SK-N-SH (cell line): Measurements from ENCODE around the gene C10orf67. TPM values are rescaled to one million over a fixed set of nuclear protein-coding genes. Genes with fewer than 3 reads are reported as not detected.

Experiments
- CTCF ChIA-PET: fragments of 300-600, 350-600 bp; formaldehyde crosslinking; extraction: SDS; loops from one replicate; lab custom pipeline; 2021; lab: Yijun Ruan, JAX
- POLR2A ChIA-PET: fragments of 350-600 bp; sonication (Branson Sonifier 250); formaldehyde crosslinking; extraction: SDS; loops from one replicate; lab custom pipeline; 2020; ENCODE audit warnings: antibody characterized with exemption, inconsistent platforms; lab: Yijun Ruan, JAX
- DNase-seq: peaks from one replicate; pipeline ENCODE4 v3.0.0; 2012
- H2AFZ ChIP-seq: fragments of 200-600 bp; sonication (generic); 2 replicates; pipeline ENCODE4 v1.8.1; 2016; ENCODE audit warnings: antibody characterized with exemption, mild to moderate bottlenecking, low read depth
- H3F3A ChIP-seq: fragments of 200-600 bp; sonication (generic); replicated peaks from 2 replicates; pipeline ENCODE3; 2016; ENCODE audit warnings: antibody characterized with exemption, mild to moderate bottlenecking; ENCODE audit not compliant: insufficient read depth
- H3K27ac ChIP-seq, 2 experiments: fragments of 200-500 bp in 1 of 2; fragments of 200-600 bp in 1 of 2; sonication (Bioruptor generic) in 1 of 2; sonication (generic), shearing (Covaris generic) in 1 of 2; 2 replicates each; pipeline versions ENCODE4 v1.5.1 to v1.6.1; 2014 to 2016; ENCODE audit warnings: low read depth in 2 of 2, inconsistent platforms in 1 of 2, low read length in 1 of 2, mild to moderate bottlenecking in 1 of 2, mixed read lengths in 1 of 2
- H3K27me3 ChIP-seq: fragments of 200-600 bp; sonication (generic), shearing (Covaris generic); 2 replicates; pipeline ENCODE4 v1.6.1; 2016; ENCODE audit warnings: mixed run types; ENCODE audit not compliant: insufficient read depth
- H3K36me3 ChIP-seq, 2 experiments: fragments of 200-500 bp in 1 of 2; fragments of 200-600 bp in 1 of 2; sonication (Bioruptor generic) in 1 of 2; sonication (generic) in 1 of 2; replicated peaks in 1 of 2; 2 replicates each; pipeline versions ENCODE3 to v1.5.1; 2014 to 2016; ENCODE audit warnings: low read length in 1 of 2, mild to moderate bottlenecking in 1 of 2; ENCODE audit not compliant: insufficient read depth in 2 of 2, control insufficient read depth in 1 of 2
- H3K4me1 ChIP-seq, 2 experiments: fragments of 200-500 bp in 1 of 2; fragments of 200-600 bp in 1 of 2; sonication (Bioruptor generic) in 1 of 2; sonication (generic), shearing (Covaris generic) in 1 of 2; 2 replicates each; pipeline versions ENCODE4 v1.5.1 to v1.6.1; 2014 to 2016; ENCODE audit warnings: low read depth in 1 of 2, low read length in 1 of 2, mixed run types in 1 of 2; ENCODE audit not compliant: insufficient read depth in 2 of 2, control insufficient read depth in 1 of 2
- H3K4me2 ChIP-seq: fragments of 200-600 bp; sonication (generic), shearing (Covaris generic); 2 replicates; pipeline ENCODE4 v1.6.1; 2017; ENCODE audit warnings: mixed run types
- H3K4me3 ChIP-seq, 2 experiments: fragments of 200-500 bp in 1 of 2; fragments of 200-600 bp in 1 of 2; sonication (Bioruptor generic) in 1 of 2; sonication (generic), shearing (Covaris generic) in 1 of 2; 2 replicates each; pipeline versions ENCODE4 v1.5.1 to v1.8.1; 2014 to 2016; ENCODE audit warnings: low read depth in 2 of 2, inconsistent platforms in 1 of 2, low read length in 1 of 2, mild to moderate bottlenecking in 1 of 2, mixed read lengths in 1 of 2, moderate library complexity in 1 of 2
- H3K79me2 ChIP-seq: fragments of 200-600 bp; sonication (generic); 2 replicates; pipeline ENCODE4 v1.8.1; 2017; ENCODE audit warnings: mild to moderate bottlenecking; ENCODE audit not compliant: insufficient read depth
- H3K9ac ChIP-seq: fragments of 200-600 bp; sonication (generic); 2 replicates; pipeline ENCODE4 v1.6.1; 2017; ENCODE audit warnings: mixed run types
- H3K9me2 ChIP-seq: fragments of 200-600 bp; sonication (generic); 2 replicates; pipeline ENCODE4 v1.6.1; 2017; ENCODE audit warnings: mixed run types
- H3K9me3 ChIP-seq: fragments of 200-600 bp; sonication (generic); 2 replicates; pipeline ENCODE4 v1.6.1; 2017; ENCODE audit warnings: mixed run types, mild to moderate bottlenecking, moderate library complexity
- H4K20me1 ChIP-seq: fragments of 200-600 bp; sonication (generic); 2 replicates; pipeline ENCODE4 v1.6.1; 2017; ENCODE audit warnings: mild to moderate bottlenecking, mixed run types; ENCODE audit not compliant: insufficient read depth
- IRF3 ChIP-seq: fragments of 150-350 bp; IDR thresholded peaks from 2 replicates; pipeline ENCODE4 v1.6.1; 2016; ENCODE audit warnings: mild to moderate bottlenecking, low read depth, low read length
- JUND ChIP-seq: IDR thresholded peaks from 2 replicates; pipeline ENCODE4 v1.4.0; 2012
- MAX ChIP-seq: IDR thresholded peaks from 2 replicates; pipeline ENCODE4 v1.4.0; 2012; ENCODE audit warnings: low read depth
- MEF2A ChIP-seq: IDR thresholded peaks from 2 replicates; pipeline ENCODE4 v1.4.0; 2012; ENCODE audit warnings: low read depth, borderline replicate concordance
- NRF1 ChIP-seq: IDR thresholded peaks from 2 replicates; pipeline ENCODE4 v1.6.1; 2012; ENCODE audit warnings: low read depth, mild to moderate bottlenecking, low read length
- RAD21 ChIP-seq: IDR thresholded peaks from 2 replicates; pipeline ENCODE4 v1.6.1; 2012; ENCODE audit warnings: mild to moderate bottlenecking, low read length
- REST ChIP-seq: IDR thresholded peaks from 2 replicates; pipeline ENCODE4 v1.6.1; 2012; ENCODE audit warnings: mild to moderate bottlenecking, low read depth, low read length, moderate library complexity
- SMC3 ChIP-seq: IDR thresholded peaks from 2 replicates; pipeline ENCODE4 v1.6.1; 2012; ENCODE audit warnings: low read depth, low read length, improper control_type of control experiment
- USF1 ChIP-seq: IDR thresholded peaks from 2 replicates; pipeline ENCODE4 v1.4.0; 2012; ENCODE audit warnings: low read depth, borderline replicate concordance
- ZBTB33 ChIP-seq: IDR thresholded peaks from 2 replicates; pipeline ENCODE4 v1.4.0; 2012; ENCODE audit warnings: low read depth, borderline replicate concordance
- WGBS: methylation state at CpG from one replicate; pipeline ENCODE4 v1.1.6; 2017; ENCODE audit warnings: low lambda C conversion rate; 5-methylcytosine and 5-hydroxymethylcytosine counted together
- polyA plus RNA-seq, 3 experiments: library from polyadenylated mRNA; depleted of rRNA; stranded (reverse); fragments of >200 nt; gene quantifications; 2 replicates each; pipeline ENCODE4 v1.2.3, GENCODE V29; 2012

Gene C10orf67
- polyA plus RNA-seq, 1 of the 3 experiments (the other 2 are of a cell fraction), result 0.97 TPM

- H3K27me3 ChIP-seq, result peaks cover 62% of the 10 kb centered on the region
These were observed 148.6 kb downstream of the C10orf67 start for GRCh38 chr10:23195846-23196600.

More at GRCh38 chr10:23195846-23196600, 148.6 kb downstream of the C10orf67 start:
- Histone ChIP-seq H3K9me2 (no peaks in the 10 kb centered on the region), H3K27ac (no peak overlapping the region), H3K9me3 (no peaks in the 10 kb centered on the region), H3K9ac (no peak overlapping the region), H3K4me1 (no peaks in the 10 kb centered on the region; a peak in 1 of 4 replicates), H4K20me1 (no peaks in the 10 kb centered on the region), H3K4me2 (no peak overlapping the region), H3K36me3 (no peaks in the 10 kb centered on the region), H3F3A (no peaks in the 10 kb centered on the region), H2AFZ (no peak overlapping the region), H3K4me3 (no peak overlapping the region), H3K79me2 (no peaks in the 10 kb centered on the region)
- no peak for DNase-seq
- 16% methylated on average over 11 of the region's 13 CpGs for WGBS
- TF ChIP-seq NRF1 (no peak), JUND (no peak), ZBTB33 (no peak), MAX (no peak), REST (no peak), SMC3 (no peak), USF1 (no peak), MEF2A (no peak), RAD21 (no peak), IRF3 (no peak)
- CTCF ChIA-PET, result interaction anchor here (1.5 to 1.8 kb wide), 2 partner anchors 13 to 38 kb away, joined by 5 to 7 read pairs; no protein-coding TSS in a partner anchor
- POLR2A ChIA-PET, result no interaction called here
